ENCODE results near the gene CADM4.
"Not testable (repeated sequence)": the region's sequence is repeated elsewhere in the genome, so short reads cannot be mapped to it uniquely, and the experiment has no call there.

CADM4 gene

DNA sequence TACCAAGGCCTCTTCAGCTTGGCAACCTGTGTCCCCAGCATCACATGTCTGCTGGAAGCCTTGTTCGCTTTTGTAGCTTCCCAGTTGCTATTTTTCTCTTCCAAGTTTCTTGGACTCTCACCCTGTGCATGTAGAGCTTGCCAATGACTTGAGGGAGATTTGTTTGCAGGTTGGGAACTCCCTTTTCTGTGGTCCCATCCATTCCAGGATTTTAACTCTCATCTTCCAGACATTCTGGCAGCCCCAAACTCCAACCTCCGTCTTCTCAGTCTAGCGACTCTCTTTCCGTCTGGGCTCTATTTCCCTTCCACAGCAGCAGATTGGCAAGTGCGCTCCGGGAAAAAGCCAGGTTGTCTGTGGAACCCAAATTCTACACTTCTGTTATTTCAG is 21.3 kb upstream of the CADM4 start:
- DNase-seq: no peak

- DNase-seq: no peak
Observed at GRCh38 chr19:43660301-43660970, 20.8 kb upstream of the CADM4 start.

- DNase-seq: no peak
Observed at GRCh38 chr19:43658494-43658893, 18.8 kb upstream of the CADM4 start.

GRCh38 chr19:43658001-43658400 is 18.4 kb upstream of the CADM4 start:
- no peak for DNase-seq

GRCh38 chr19:43656436-43656835 is 16.8 kb upstream of the CADM4 start:
- DNase-seq: no peak

DNA sequence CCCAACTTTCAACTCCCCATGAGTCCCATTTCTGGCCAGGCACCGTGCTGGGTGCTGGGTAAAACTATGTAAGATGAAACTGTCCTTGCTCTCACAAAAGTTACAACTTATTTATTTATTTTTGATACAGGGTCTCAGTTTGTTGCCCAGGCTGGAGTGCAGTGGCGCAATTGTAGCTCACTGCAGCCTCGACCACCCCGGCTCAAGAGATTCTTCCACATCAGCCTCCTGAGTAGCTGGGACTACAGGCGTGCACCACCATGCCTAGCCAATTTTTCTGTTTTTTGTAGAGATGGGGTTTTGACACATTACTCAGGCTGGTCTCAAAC is 12.9 kb upstream of the CADM4 start:
- no peak for DNase-seq

DNA sequence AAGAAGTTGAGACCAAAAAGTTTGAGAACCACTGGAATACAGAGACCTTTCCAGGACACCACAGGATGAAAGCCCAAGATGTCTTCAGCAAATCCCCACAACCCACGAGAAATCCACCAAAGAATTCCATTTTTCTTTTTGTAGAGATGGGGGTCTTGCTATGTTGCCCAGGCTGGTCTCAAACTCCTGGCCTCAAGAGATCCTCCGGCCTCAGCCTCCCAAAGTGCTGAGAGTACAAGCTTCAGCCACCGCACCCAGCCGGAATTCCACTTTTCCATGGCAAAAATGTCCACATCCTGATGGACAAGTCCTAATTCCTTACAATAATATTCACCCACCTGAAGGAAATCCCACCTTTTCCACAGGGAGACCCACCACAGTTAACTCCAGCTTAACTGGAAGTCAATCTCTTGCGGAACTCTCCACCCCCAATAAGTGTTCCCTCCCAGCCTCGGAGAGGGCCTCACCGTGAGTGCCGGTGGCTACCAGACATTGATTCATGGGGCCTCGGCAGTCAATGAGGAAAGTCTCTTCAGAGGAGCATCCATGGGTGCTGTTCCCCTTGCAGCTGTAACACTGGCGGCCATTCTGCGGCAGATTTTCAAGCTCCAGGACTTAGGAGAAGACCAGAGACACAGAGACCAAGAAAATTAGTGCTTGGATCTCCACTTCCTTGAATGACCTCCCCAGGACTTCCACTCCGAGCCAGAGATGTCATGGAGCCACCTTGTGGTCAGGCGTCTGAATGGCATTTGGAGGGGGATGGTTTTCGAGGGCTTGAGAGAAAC is 12.3 kb upstream of the CADM4 start:
- no peak for DNase-seq

DNA sequence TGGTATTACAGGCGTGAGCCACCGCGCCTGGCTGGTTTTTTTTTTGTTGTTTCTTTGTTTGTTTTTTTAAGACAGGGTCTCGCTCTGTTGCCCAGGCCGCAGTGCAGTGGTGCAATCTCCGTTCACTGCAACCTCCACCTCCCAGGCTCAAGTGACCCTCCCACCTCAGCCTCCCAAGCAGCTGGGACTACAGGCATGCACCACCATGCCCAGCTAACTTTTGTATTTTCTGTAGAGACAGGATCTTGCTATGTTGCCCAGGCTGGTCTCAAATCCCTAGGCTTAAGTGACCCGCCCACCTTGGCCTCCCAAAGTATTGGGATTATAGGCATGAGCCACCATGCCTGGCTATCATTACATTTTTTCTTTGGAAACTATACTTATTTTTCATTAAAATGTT is 10.6 kb upstream of the CADM4 start:
- DNase-seq: not testable (repeated sequence)

- no peak for DNase-seq
Observed at GRCh38 chr19:43649514-43649913, 9.9 kb upstream of the CADM4 start.

DNA sequence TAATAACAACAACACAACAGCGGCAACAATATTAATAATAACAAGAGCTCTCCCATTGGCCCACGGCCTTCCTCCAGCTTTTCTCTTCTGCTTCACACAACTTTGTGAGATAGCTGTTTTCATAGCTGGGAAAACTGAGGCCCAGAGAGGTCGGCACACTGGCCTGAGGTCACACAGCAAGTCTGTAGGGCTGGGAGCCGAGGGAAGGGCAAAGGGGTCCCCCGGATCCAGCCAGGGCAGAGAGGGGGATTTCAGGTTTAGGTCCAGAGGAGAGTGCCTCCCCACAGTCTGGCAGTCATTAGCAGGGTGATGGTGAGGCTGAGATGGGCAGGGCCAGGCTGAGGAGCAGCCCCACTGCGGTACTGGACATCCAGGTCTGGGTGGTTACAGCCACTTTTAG is 9.0 kb upstream of the CADM4 start:
- no peak for DNase-seq

GRCh38 chr19:43644181-43644580 is 4.5 kb upstream of the CADM4 start:
- DNase-seq: no peak

DNA sequence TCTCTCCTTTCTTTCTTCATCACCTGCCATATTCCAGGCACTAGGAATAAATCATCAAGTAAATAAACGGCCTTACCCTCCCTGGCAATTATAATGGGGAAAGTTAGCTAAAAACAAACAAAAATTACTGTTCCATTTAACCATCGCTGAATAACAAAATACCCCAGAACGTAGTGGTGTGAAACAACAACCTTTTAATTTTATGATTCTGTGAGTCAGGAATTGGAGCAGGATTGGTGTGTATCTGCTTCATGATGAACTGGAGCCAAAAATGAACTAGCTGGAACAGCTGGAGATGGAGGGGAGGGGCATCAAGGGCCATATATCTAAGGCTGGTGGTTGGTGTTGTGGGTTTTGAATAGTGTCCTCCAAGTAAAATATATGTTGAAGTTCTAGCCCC is 3.7 kb upstream of the CADM4 start:
- DNase-seq: no peak

DNA sequence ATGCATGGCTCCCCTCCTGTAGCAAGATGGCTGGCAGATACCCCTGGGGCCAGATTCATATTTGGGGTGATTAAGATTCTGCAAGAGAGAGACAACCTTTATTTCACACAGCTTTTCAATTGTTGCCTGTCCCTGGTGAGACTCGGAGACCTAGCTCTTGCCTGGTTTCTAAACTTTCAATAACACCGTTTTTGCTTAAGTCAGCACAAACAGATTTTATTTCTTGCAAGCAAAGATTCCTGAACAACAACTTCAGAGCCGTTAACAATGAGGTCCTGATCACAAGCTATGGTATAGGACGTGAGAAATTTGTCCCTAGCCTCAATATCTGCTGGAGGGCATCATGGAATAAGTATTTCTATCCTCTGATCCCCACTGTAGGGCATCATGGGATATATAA is 2.9 kb upstream of the CADM4 start:
- DNase-seq: no peak

DNA sequence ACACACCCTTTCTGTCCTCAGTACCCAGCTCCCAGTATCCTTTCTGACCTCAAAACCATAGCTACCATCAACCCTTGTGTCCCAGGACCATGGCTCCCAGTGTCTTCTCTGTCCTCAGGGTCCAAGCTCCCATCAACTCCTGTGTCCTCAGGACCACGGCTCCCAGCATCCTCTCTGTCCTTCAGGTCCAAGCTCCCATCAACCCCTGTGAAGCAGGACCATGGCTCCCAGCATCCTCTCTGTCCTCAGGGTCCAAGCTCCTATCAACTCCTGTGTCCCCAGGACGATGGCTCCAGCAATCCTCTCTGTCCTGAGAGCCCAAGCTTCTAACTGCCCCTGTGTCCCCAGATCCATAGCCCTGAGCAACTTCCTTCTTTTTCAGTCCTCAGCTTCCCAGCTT is 1.7 kb upstream of the CADM4 start:
- DNase-seq: no peak

GRCh38 chr19:43640424-43640757 is 741 bp upstream of the CADM4 start:
- no peak for DNase-seq

DNA sequence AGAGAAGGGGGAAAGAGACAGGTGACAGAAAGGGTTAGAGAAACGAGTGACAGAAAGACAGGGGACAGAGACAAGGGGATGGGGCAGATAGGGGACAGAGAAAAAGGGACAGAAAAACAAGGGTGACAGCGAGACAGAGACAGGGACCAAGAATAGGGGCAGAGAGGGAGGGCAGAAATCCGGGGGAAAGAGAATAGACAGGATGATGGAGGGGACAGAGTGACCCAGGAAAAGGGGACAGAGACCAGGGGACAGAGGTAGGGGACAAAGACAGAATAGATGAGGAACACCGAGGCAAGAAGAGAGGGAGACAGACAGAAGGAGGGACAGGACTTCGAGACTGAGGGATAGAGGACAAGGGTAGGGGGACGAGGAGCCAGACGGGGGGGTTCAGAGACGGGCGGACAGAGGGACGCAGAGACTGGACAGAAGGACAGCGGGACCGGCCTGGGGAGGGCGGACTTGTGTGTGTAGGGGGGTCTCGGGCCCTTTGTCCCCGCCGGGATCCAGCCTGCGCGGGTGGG is 593 bp downstream of the CADM4 start:
- DNase-seq: no peak

GRCh38 chr19:43638214-43638994 is 1.2 kb downstream of the CADM4 start:
- DNase-seq: no peak

- DNase-seq: no peak
Observed at GRCh38 chr19:43636121-43636683, 3.4 kb downstream of the CADM4 start.

DNA sequence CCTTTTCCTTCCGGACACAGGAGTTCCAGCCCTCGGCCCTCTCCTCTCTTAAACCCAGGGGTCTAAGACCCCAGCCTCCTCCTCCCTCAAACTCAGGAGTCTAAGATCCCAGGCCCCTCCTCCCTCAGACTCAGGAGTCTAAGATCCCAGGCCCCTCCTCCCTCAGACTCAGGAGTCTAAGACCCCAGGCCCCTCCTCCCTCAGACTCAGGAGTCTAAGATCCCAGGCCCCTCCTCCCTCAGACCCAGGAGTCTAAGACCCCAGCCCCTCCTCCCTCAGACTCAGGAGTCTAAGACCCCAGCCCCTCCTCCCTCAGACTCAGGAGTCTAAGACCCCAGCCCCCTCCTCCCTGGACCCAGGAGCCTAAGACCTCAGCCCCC is 4.1 kb downstream of the CADM4 start:
- DNase-seq: not testable (repeated sequence)

DNA sequence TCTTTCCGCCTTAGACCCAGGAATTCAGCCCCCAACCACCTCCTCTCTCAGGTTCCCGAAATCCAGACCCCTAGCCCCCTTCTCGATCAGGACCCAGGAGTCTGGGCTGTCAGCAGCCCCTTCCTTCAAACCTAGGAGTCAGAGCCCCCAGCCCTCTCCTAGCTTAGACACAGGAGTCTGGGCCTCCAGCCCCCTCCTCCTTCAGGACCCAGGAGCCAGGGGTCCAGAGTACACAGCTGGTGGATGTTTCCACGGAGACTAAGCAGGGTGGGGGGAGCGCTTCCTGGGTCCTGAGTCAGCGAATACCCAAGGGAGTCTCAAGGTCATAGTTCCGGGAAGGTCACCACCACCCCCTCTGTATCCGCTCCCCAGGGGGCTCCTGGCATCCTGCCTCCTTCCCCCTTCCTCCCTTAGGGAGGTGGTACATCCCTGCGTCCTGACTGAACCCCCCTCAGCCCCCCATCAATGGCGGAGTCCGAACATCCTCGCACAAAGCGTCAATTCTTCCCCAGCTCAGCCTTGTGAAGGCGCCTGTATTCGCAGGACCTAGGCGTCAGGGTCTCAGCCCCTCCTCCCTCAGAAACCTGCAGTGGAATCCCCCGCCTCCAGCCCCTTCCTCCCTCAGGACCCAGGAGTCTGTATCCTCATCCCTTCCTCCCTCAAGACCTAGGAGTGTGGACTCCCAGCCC is 4.6 kb downstream of the CADM4 start:
- DNase-seq: no peak

DNA sequence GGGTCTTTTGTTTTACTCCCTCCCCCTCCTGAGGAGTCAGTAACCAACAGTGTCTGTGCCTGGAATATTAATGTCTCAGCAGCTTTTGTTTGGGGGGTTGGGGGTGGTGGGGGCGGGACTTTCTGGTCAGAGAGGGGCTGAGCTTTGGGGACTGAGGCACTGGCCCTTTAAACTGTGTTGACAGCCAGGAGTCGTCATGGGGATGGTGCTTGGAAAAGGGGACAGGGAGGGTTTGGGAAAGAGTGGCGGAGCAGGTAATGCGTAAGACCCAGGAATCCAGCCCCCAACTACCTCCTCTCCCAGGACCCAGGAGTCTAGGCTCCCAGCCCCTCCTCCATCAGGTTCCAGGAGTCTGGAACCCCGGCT is 5.2 kb downstream of the CADM4 start:
- no peak for DNase-seq

GRCh38 chr19:43634068-43634467 is 5.6 kb downstream of the CADM4 start:
- no peak for DNase-seq

DNA sequence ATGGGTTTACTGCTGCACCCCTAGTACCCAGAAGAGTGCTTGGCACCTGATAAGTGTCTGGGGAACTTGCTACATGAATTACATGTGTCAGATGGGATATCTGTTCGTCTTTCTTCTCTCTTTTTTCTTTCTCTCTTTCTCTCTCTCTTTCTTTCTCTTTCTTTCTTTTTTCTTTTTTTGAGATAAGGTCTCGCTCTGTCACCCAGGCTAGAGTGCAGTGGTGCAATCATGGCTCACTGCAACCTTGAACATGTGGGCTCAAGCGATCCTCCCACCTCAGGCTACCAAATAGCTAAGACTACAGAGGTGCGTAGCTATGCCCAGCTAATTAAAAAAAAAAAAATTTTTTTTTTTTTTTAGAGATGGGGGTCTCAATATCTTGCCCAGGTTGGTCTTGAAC is 6.1 kb downstream of the CADM4 start:
- DNase-seq: no peak

All from cortex of kidney (tissue), 1 donor.